Measurements from ENCODE around the gene TMEM132A.
A peak's percentile ranks its signal among the peaks of the same experiment; 100 is the strongest.

TMEM132A gene

GRCh38 chr11:60895687-60896086, 28.6 kb upstream of the TMEM132A start:
- DNase-seq (ENCODE audit: extremely low read depth, low read depth): no peak
- TF ChIP-seq CTCF (IDR thresholded peaks at IDR 0.05; ENCODE audit: low read depth, low read length, missing control alignments): no peak
- H3K4me3 ChIP-seq (replicated peaks; ENCODE audit: low read depth, low read length): no peak overlapping the region

GRCh38 chr11:60897496-60897895, 26.8 kb upstream of the TMEM132A start:
- no peak for DNase-seq (ENCODE audit: extremely low read depth, low read depth)
- no peak for TF ChIP-seq CTCF (IDR thresholded peaks at IDR 0.05; ENCODE audit: low read depth, low read length, missing control alignments)
- H3K4me3 ChIP-seq (replicated peaks; ENCODE audit: low read depth, low read length): no peak overlapping the region

GRCh38 chr11:60899046-60899936, 25.0 kb upstream of the TMEM132A start:
- DNase-seq (ENCODE audit: extremely low read depth, low read depth): peak; percentile 58
- TF ChIP-seq CTCF (IDR thresholded peaks at IDR 0.05; ENCODE audit: low read depth, low read length, missing control alignments): peak; percentile 95
- H3K4me3 ChIP-seq (replicated peaks; ENCODE audit: low read depth, low read length): no peak overlapping the region

- H3K4me3 ChIP-seq (replicated peaks; ENCODE audit: low read depth, low read length): no peak overlapping the region
- DNase-seq (ENCODE audit: extremely low read depth, low read depth): no peak
- no peak for TF ChIP-seq CTCF (IDR thresholded peaks at IDR 0.05; ENCODE audit: low read depth, low read length, missing control alignments)
These were observed 24.3 kb upstream of the TMEM132A start for GRCh38 chr11:60899977-60900376.

GRCh38 chr11:60900673-60901404, 23.4 kb upstream of the TMEM132A start:
- DNase-seq (ENCODE audit: extremely low read depth, low read depth): no peak
- TF ChIP-seq CTCF (IDR thresholded peaks at IDR 0.05; ENCODE audit: low read depth, low read length, missing control alignments): no peak
- H3K4me3 ChIP-seq (replicated peaks; ENCODE audit: low read depth, low read length): no peak overlapping the region

- no peak for TF ChIP-seq CTCF (IDR thresholded peaks at IDR 0.05; ENCODE audit: low read depth, low read length, missing control alignments)
- H3K4me3 ChIP-seq (replicated peaks; ENCODE audit: low read depth, low read length): no peak overlapping the region
- no peak for DNase-seq (ENCODE audit: extremely low read depth, low read depth)
These were observed 21.6 kb upstream of the TMEM132A start for GRCh38 chr11:60902625-60903024.

Measured in HFF-Myc (cell line).